ENCODE measurements around the gene ACVRL1.

ACVRL1 gene

DNA sequence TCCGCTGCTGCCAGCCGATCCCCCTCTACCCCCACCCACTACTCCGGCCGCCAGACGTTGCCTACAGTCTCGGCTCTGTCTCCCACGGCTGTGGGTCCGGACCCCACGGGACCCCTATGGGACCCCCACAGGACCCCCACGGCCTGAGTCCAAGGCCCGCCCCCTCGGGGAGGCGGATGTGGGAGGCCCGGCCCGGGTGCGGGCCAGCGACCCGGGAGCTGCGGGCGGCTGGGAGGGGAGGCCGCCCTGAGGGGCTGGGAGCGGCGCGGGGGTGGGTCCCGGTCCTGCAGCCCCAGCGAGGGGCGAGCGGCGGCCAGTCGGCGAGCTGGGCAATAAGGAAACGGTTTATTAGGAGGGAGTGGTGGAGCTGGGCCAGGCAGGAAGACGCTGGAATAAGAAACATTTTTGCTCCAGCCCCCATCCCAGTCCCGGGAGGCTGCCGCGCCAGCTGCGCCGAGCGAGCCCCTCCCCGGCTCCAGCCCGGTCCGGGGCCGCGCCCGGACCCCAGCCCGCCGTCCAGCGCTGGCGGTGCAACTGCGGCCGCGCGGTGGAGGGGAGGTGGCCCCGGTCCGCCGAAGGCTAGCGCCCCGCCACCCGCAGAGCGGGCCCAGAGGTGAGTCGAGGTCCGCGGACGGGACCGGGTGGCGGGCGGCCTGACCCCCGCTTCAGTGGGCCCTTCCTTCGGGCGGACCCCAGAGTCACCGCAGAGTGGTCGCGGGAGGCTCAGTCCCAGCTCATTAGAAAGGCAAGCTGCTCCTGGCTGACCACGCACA, at the start of gene ACVRL1:
Gene ACVRL1 (plus strand): TSS at position 422 of the 773 bp plus-strand sequence. CDS start 4,971 bp downstream, outside the sequence.
- no peak for DNase-seq

- DNase-seq, result no peak
Observed at GRCh38 chr12:51860986-51861385, 46.3 kb upstream of the ACVRL1 start.

GRCh38 chr12:51862947-51863346, 44.4 kb upstream of the ACVRL1 start:
- DNase-seq, result no peak

- no peak for DNase-seq
Observed at GRCh38 chr12:51863363-51863932, 43.9 kb upstream of the ACVRL1 start.

DNA sequence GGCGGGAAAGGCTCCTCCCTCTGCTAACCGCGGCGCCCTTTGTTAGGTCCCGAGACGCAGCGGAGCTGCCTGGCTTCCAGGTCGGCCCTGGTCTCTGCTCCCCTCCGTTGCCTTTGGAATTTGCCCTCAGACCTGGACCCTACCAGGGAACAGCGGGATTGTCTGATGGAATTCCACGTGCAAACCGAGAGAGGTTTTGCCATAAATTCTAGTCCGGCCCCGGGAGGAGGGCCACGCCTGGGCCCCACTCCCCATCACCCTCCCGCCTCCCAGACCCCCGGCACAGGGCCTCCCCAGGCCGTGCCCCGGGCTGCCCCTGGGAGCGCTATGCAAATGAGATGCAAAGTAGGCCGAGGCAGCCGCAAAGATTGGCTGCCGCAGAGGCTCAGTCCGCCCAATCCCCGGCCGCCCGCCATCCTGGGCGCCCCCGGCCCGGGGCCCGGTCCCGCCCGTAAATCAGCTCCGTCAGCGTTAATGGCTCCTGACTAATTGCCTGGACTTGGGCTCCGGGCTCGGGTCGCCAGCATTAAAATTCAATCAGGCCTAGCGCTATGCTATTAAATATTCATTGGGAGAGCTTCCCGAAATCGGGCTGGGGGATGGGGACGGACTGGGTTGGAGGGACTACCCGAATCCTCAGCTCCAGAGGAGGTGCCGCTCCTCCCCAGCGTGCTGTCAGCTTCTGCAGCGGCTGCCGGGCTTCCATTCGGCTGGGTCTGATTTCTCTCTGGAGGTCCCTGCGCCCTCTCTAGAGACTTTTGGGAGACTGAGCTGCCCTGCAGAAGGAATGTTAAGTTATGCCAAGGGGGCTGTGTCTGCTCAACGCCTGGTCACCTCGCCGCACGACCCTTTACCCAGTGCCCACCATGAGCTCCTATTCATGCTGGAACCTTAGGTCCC, 43.1 kb upstream of the ACVRL1 start:
- no peak for DNase-seq

DNA sequence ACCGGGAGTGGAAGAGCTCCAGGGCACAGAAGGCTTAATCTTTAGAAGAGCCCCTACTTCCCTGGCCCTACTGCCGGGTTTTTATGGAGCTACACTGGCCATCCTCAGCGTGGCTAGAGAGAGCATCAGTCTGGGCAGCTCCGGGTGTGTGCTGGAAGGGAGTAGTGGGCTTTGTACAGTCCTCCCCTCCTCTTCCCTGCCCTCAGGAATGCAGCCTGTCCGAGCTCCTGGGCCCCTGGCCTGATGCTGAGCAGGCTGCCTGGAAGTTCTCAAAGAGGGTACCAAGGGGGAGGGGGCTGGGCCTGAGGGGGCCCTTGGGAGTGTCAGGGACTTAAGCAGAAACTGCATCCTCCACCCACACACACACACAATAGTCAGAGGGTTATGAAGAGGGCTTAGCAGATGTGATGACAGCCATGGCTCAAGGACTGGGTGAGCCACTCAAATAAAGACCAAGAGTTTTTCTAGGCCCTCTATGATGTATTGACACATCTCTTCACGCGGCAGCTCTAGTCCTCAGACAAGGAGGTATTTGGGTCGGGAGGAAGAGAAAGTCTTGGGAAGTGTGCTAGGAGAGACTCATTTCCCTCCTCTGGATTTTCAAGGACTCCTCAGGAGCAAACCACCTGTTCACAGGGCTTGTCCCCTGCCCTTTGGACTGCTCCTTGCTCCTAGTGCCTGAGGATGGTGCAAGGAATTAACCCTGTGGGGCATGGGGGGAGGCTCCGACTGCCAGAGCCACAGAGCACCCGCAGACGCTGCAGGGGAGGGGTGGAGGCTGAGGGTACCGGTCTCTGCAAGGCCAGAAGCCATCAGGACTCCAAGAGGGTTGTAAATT, 42.3 kb upstream of the ACVRL1 start:
- no peak for DNase-seq

- no peak for DNase-seq
Observed at GRCh38 chr12:51865757-51866270, 41.5 kb upstream of the ACVRL1 start.

DNA sequence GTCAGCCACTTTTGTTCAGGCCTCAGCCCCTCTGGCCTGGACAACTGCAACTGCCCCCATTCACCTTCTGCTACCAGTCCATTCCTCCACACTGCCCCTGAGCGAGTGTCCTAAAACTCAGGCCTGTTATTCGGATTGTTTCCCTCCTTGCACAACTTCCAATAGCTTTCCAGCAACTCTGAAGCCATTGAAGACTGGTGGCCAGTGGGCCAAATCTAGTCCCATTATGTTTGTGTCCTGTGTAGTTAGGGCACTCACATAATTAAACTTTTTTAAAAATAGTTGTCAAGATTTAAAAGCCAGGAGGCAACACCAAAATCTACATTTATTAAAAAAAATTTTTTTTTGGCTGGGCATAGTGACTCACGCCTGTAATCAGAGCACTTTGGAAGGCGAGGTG, 41.0 kb upstream of the ACVRL1 start:
- no peak for DNase-seq

GRCh38 chr12:51866762-51867161, 40.5 kb upstream of the ACVRL1 start:
- DNase-seq, result no peak

DNA sequence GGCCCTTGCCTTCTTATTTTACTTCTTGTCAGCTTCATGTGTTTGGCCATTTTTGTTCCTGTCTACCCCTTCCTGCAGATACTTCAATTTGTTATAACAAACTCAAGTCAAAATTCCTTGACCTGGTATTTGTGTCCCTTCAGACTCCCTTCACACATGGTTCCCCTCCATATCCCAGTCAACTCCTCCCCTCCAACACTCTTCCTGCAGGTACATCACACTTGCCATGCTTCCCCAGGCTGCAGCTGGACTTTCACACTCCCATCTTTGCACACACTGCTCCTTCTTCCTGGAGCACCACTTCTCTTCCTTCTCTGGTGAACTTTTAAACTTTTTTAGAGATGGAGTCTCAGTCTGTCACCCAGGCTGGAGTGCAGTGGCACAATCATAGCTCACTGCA, 39.9 kb upstream of the ACVRL1 start:
- DNase-seq, result no peak

DNA sequence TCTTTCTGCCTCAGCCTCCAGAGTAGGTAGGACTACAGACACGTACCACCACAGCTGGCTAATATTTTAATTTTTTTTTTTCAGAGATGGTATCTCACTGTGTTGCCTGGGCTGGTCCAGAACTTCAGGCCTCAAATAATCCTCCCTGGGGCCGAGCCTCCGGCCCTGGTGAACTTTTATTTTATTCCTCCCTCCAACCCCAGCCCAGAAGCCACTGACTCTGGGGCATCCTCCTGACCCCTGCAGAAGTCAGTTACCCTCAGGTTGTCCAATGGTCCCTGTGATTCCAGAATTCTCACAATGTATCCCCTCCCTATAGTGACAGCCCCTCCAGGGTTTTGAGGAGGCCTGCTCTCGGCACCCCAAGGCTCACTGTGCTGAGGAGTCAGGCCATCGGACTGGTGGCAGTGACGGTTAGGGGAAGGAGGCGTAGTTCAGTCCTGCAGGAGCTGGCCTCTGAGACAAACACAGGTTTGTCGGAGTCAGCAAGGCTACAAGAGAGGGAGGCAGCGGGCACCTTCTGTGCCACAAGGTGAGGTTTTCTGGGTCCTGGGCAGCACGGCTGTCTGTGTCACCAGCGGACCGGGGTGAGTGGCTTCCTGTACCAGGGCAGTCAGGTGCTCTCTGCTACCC, 39.4 kb upstream of the ACVRL1 start:
- no peak for DNase-seq

GRCh38 chr12:51868821-51869495, 38.3 kb upstream of the ACVRL1 start:
- no peak for DNase-seq

DNA sequence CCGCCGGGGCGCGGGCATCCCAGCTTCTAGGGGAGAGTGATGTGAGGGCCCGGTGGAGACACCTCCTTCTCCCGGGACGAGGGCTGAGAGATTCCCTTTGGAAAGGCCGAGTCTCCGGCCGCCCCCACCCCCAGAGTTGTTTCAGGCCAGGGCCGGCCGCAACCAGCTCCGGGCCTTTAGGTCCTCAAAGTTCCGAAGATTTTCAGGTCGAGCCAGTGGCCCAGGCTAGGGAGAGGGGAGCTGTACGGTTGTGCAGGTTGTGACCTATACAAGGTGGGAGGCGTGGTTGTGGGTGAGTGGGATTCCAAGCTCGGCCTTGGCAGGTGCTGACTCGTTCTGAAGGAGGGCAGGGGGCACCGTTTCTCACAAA, 37.8 kb upstream of the ACVRL1 start:
- DNase-seq, result no peak

- DNase-seq, result no peak
Observed at GRCh38 chr12:51869931-51870330, 37.4 kb upstream of the ACVRL1 start.

DNA sequence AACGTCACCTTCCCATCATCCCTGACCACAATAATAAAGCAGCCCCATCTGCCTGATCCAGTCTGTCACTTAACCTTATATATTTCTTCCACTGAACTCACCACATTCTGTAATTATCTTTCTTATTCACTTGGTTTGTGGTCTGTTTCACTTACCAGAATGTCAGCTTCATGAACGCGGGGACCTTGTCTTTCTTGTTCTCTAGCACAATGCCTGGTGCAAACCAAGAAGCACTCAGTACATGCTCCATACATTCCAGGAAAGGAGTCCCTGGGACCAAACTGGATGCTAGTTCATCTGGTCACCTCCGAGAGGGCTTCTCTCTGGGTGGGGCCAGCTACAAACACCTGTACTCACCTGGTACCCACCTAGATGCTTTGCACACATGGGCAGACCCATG, 36.8 kb upstream of the ACVRL1 start:
- DNase-seq, result no peak

- no peak for DNase-seq
Observed at GRCh38 chr12:51871126-51871525, 36.2 kb upstream of the ACVRL1 start.

GRCh38 chr12:51871918-51872688, 35.2 kb upstream of the ACVRL1 start:
- no peak for DNase-seq

DNA sequence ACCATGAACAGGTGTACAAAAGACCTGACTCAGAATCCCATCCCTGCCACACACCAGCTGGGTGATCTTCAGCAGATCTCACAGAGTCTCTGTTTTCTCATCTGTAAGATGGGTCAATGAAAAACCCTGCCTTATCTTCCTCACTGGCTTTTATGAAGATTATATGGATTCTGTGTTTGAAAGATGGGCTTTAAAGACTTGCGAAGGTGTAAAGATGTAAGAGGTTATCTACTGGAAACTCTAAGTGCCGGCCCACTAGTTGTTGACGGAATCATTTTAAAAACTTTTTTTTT, 34.7 kb upstream of the ACVRL1 start:
- DNase-seq, result no peak

DNA sequence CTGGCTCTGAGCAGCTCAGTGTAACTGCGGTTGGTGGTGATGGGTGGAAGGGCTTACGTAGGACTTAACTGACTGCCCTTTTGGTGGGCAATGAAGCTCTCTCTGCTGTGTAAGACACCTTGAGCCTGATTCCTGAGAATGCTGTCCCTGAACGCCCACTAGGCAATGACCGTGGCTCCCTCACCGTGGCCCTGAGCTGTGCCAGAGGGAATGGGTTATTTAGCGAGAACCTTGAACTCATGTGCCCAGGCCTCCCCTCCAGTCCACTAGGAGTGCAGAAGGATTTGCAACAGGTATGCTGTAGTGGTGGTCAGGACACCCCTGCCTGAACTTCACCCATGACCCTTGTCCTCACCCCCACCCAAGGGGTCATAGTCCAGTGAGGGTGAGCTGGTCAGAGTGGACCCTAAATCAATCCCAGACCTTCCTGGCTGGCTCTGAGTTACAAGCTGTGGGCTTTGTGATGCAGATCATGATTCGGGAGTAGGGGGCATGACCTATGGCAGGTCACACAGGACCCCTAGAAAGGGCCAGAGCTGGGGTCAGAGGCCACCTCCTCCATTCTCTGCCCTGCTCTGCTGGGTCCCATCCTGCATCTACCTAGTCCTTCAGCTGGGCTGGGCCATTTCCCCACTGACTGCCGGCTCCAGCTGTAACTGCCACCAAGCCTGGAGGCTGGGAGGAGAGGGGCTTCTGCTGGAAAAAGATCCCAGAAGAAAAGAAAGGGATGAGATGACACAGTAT, 33.9 kb upstream of the ACVRL1 start:
- DNase-seq, result no peak

GRCh38 chr12:51874000-51874399, 33.3 kb upstream of the ACVRL1 start:
- no peak for DNase-seq
